ENCODE results near the gene IDH2.

- no peak for TF ChIP-seq CTCF (IDR thresholded peaks at IDR 0.05)
- TF ChIP-seq POLR2A (IDR thresholded peaks at IDR 0.05): no peak
These were observed 3.3 kb upstream of the IDH2 start for GRCh38 chr15:90105521-90105920.
